ENCODE data around the gene HDDC3.

HDDC3 gene

DNA sequence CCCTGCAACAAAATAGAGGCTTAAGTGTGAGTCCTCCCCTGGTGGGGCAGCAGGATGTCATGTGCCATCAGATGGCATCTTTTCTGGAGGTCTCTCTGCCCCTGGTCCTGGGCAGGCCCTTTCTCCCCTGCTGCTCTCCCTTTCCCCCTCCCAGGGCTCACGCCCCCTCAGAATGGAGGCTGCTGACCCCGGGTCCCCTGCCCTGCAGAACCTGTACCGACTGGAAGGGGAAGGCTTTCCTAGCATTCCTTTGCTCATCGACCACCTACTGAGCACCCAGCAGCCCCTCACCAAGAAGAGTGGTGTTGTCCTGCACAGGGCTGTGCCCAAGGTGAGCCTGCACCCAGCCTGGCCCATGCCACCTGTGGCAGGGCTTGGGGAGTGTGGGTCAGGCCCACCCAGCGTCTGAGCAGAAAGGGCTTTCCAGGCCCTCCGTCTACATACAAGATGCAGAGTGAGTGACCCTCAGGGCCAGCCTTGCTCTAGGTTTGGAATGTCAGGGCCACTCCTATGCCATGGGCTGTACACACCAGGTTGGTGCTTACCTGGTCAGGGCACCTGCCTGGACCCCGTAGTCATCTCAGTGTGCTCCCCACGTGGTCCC is 40.9 kb downstream of the HDDC3 start:
- no peak for DNase-seq (ENCODE audit: low read depth)

DNA sequence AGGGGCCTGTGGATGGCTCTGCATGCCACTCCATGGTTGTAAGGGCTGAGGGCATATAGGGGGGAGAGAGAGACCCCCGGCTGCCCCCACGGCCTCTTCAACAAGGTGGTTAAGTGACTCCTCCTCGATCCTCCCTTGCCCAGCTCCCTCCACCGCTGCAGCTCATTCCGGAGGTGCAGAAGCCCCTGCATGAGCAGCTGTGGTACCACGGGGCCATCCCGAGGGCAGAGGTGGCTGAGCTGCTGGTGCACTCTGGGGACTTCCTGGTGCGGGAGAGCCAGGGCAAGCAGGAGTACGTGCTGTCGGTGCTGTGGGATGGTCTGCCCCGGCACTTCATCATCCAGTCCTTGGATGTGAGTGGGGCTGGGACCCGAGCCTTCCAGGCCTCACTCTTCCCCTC is 41.5 kb downstream of the HDDC3 start:
- DNase-seq (ENCODE audit: low read depth): no peak

DNA sequence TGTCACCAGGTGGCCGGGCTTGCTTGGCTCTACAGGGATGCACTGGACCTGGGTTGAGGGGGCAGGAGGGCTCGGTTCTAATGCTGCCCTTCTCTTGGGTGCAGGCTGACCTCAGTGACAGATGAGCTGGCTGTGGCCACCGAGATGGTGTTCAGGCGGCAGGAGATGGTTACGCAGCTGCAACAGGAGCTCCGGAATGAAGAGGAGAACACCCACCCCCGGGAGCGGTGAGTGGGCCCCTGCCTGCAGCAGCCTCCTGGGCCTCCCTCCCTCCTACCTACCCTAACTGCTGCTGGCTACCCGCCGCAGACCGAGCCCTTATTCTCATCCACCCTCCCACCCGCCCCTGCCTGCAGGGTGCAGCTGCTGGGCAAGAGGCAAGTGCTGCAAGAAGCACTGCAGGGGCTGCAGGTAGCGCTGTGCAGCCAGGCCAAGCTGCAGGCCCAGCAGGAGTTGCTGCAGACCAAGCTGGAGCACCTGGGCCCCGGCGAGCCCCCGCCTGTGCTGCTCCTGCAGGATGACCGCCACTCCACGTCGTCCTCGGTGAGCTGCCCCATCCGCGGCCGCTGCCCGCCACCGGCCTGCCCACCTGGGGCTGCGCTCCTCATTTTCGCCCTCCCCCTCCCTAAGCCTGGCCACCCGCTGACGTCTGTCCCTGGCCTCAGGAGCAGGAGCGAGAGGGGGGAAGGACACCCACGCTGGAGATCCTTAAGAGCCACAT is 42.5 kb downstream of the HDDC3 start:
- DNase-seq (ENCODE audit: low read depth): no peak

DNA sequence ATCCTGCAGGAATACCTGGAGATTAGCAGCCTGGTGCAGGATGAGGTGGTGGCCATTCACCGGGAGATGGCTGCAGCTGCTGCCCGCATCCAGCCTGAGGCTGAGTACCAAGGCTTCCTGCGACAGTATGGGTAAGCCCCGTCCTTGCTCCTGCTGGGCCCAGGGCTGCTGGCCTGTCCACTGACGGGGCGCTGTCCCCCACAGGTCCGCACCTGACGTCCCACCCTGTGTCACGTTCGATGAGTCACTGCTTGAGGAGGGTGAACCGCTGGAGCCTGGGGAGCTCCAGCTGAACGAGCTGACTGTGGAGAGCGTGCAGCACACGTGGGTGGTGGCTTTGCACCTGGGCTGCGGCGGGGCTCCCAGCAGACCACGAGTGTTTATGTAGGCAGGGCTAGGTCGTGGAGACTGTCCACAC is 43.0 kb downstream of the HDDC3 start:
- no peak for DNase-seq (ENCODE audit: low read depth)

DNA sequence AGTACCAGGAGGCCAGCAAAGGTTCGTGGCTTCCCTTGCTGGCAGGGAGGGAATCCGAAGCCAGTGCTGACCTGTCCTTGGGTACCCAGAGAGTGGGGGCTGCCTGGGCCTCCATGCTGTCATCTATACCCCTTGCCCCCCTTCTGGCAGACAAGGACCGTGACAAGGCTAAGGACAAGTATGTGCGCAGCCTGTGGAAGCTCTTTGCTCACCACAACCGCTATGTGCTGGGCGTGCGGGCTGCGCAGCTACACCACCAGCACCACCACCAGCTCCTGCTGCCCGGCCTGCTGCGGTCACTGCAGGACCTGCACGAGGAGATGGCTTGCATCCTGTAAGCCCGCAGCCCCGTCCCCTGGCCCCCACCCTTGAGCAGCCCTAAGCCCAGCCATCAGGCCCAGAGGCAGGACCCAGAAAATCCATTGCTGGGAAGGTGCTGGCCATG is 45.3 kb downstream of the HDDC3 start:
- no peak for DNase-seq (ENCODE audit: low read depth)

DNA sequence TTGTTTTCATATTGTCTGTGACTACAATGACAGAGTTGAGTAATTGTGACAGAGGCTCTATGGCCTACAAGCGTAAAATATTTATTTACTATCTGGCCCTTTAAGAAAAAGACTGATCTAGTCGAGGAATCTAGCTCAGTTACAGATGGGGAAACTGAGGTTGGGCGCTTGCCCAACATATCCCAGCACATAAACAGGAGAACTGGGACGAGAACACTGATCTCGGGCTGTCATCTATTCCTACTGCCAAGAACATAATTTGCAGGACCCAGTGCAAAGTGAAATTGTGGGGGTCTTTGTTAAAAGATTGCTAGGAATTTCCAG is 46.1 kb downstream of the HDDC3 start:
- no peak for DNase-seq (ENCODE audit: low read depth)

DNA sequence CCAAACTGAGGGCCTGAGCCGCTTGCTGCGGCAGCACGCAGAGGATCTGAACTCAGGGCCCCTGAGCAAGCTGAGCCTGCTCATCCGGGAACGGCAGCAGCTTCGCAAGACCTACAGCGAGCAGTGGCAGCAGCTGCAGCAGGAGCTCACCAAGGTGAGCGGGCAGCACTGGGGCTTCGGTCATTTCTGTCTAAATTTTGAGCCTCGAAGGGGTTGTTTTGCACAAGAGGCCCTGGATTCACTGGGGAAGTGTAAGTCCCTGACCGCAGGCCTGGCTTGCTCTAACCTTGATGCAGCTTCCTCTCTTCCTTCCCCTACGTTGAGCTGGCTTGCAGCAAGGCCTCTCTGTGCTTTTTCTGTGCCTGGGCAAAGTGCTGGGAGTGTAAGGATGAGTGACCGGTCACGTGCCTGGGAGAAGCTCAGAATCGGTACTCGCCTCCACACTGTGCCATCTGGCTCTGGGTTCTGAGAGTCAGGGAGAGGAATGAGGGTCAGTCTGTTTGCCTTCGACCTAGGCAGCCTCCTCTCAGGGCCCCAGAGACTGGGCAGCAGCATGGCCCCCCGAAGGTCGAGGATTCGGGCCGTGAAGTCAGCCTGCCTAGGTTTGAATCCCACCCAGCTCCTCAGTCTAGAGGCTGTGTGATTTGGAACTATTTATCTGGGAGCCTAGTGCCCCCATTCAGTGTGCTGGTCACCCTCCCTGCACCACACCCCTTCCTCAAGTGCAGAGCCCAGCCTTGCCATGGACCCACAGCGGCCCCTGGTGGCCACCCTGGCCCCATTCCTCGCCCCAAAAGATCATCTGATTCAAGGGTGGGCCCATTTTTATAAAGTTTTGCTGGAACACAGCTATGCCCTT is 46.7 kb downstream of the HDDC3 start:
- peak; percentile 70 for DNase-seq (ENCODE audit: low read depth)

DNA sequence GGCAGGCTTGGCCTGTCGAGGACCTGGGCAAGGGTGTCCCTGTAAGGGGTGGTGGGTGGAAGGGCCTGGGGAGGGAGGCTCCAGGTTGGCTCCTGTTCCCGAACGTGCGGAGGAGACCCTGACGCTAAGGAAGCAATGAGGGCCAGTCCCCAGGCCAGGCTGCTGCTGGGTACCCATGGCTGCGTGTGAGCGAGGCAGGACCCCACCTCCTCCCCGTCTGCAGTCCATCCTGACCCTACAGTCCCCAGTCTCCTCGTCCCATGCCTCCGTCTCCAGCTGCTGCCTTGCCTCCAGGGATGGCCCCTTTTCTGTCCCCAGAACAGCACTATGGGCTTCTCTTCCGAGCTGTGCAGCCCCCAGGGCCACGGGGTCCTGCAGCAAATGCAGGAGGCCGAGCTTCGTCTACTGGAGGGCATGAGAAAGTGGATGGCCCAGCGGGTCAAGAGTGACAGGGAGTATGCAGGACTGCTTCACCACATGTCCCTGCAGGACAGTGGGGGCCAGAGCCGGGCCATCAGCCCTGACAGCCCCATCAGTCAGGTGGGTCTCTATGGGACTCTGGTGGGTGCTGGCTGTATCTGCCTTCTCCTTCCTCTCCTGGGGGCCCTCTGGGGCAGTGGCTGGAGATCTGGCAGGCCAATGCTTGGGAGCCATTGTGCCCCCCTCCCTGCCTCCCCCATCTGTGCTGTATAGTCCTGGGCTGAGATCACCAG is 47.5 kb downstream of the HDDC3 start:
- DNase-seq (ENCODE audit: low read depth): no peak

DNA sequence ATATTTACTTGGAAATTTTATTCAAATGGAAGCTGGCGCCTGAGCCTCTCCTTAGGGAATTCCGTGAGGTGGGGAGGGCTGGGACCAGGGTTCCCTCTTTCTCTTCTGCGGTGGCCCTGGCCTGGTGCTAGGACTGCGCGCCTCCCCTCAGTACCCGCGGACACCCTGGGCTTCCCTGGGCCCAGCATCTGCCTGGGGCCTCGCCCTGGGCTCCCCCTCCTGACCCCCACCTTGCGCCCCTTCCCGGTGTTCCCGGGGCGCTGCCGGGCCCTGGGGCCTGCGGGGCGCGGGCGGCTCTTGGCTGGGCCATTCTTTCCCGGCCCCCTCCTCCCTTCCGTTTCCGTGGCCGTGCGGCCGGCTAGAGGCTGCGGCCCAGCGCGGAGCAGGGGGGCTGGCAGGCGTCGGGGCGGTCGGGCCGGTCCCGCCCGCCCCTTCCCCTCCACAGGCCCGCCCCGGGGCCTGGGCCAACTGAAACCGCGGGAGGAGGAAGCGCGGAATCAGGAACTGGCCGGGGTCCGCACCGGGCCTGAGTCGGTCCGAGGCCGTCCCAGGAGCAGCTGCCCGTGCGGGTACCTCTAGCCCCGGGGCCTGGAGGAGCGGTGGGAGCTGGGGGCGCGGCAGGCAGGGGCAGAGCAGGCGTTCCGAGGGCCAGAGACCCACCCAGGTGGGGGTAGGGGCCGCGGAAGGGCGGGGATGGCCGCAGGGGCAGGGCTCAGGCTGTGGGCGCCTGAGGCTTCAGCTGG is 48.2 kb downstream of the HDDC3 start, which contains the start of gene FES:
TSS of gene FES (plus strand) at position 529 of the 743 bp plus-strand sequence. CDS start 542 bp downstream, outside the sequence.
- no peak for DNase-seq (ENCODE audit: low read depth)

DNA sequence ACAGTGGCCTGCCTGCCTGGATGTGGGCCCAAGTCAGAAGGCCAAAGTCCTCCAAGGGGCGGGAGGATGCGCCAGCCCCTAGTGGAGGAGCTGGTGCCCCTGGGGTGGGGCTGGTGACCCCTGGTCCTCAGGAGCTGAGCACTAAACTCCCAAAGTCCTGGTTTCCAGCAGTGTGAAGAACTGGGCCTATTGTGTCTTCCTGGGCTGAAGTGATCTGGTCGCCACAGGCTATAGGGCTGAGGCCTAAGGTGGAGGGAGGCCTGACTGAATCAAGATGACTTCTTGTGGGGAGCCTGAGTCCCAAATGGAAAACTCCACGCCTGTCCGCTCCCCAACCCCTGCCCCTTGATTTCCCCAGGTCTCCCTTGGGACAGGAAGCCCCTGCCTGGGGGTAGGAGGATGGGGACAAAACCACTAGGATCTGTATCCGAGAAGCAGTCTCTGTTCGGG is 48.8 kb downstream of the HDDC3 start:
- DNase-seq (ENCODE audit: low read depth): no peak

DNA sequence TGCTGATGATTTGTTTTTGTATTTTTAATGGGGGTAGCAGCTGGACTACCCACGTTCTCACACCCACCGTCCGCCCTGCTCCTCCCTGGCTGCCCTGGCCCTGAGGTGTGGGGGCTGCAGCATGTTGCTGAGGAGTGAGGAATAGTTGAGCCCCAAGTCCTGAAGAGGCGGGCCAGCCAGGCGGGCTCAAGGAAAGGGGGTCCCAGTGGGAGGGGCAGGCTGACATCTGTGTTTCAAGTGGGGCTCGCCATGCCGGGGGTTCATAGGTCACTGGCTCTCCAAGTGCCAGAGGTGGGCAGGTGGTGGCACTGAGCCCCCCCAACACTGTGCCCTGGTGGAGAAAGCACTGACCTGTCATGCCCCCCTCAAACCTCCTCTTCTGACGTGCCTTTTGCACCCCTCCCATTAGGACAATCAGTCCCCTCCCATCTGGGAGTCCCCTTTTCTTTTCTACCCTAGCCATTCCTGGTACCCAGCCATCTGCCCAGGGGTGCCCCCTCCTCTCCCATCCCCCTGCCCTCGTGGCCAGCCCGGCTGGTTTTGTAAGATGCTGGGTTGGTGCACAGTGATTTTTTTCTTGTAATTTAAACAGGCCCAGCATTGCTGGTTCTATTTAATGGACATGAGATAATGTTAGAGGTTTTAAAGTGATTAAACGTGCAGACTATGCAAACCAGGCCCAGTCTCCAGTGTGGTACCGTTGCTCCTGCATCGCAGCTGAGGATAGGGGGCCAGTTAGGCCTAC is 49.4 kb downstream of the HDDC3 start:
- no peak for DNase-seq (ENCODE audit: low read depth)

DNA sequence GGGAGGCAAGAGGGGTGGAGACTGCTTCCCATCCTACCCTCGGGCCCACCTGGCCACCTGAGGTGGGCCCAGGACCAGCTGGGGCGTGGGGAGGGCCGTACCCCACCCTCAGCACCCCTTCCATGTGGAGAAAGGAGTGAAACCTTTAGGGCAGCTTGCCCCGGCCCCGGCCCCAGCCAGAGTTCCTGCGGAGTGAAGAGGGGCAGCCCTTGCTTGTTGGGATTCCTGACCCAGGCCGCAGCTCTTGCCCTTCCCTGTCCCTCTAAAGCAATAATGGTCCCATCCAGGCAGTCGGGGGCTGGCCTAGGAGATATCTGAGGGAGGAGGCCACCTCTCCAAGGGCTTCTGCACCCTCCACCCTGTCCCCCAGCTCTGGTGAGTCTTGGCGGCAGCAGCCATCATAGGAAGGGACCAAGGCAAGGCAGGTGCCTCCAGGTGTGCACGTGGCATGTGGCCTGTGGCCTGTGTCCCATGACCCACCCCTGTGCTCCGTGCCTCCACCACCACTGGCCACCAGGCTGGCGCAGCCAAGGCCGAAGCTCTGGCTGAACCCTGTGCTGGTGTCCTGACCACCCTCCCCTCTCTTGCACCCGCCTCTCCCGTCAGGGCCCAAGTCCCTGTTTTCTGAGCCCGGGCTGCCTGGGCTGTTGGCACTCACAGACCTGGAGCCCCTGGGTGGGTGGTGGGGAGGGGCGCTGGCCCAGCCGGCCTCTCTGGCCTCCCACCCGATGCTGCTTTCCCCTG is 50.2 kb downstream of the HDDC3 start:
- no peak for DNase-seq (ENCODE audit: low read depth)

DNA sequence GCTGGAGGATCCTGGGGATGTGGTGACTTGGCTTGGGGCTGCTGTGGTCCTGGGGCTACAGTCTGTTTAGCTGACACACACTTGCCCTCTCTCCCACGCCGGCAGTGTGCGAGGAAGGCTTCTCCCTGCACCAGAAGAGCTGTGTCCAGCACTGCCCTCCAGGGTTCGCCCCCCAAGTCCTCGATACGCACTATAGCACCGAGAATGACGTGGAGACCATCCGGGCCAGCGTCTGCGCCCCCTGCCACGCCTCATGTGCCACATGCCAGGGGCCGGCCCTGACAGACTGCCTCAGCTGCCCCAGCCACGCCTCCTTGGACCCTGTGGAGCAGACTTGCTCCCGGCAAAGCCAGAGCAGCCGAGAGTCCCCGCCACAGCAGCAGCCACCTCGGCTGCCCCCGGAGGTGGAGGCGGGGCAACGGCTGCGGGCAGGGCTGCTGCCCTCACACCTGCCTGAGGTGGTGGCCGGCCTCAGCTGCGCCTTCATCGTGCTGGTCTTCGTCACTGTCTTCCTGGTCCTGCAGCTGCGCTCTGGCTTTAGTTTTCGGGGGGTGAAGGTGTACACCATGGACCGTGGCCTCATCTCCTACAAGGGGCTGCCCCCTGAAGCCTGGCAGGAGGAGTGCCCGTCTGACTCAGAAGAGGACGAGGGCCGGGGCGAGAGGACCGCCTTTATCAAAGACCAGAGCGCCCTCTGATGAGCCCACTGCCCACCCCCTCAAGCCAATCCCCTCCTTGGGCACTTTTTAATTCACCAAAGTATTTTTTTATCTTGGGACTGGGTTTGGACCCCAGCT is 51.0 kb downstream of the HDDC3 start:
- DNase-seq (ENCODE audit: low read depth): no peak

DNA sequence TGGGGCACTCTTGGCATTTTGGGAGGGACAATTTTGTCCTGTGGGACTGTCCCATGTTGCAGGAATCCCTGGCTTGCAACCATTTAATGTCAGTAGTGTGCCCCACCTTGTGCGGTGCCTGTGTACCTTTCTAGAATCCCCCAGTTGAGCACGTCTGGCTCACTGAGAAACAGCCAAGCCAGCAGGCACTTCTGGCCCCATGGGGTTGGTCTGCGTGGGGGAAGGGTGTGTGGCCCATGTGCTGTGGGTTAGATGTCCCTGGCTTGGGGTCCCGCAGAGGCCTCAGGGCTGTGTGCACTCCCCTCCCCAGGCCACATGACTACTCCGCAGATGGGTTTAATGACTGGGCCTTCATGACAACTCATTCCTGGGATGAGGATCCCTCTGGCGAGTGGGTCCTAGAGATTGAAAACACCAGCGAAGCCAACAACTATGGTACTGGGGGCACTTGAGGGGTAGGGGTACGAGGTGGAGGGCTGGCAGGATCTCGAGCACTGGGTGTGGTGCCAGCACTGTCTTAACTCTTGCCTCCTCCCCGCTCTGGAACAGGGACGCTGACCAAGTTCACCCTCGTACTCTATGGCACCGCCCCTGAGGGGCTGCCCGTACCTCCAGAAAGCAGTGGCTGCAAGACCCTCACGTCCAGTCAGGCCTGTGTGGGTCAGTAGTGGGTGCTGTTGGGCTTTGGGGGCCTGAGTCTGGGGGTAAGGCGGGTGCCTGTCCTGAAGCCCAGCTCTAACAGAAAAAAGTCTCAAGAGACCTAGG is 51.8 kb downstream of the HDDC3 start:
- DNase-seq (ENCODE audit: low read depth): no peak
